Forelimb muscle (tissue), 1 donor: ENCODE data around the gene EZH2. TPM values are rescaled to one million over a fixed set of nuclear protein-coding genes. Genes with fewer than 3 reads are reported as not detected.

Source experiments
- DNase-seq: peaks from one replicate; pipeline ENCODE4 v3.0.0-alpha.2; 2013; ENCODE audit warnings: low read depth
- polyA plus RNA-seq: library from polyadenylated mRNA; unstranded; fragments of 120-200 nt; gene quantifications from one replicate; pipeline ENCODE4 v1.2.1, GENCODE V29; 2013; ENCODE audit not compliant: insufficient read length

EZH2 gene
- polyA plus RNA-seq, 1 donor: 20.1 TPM

DNA sequence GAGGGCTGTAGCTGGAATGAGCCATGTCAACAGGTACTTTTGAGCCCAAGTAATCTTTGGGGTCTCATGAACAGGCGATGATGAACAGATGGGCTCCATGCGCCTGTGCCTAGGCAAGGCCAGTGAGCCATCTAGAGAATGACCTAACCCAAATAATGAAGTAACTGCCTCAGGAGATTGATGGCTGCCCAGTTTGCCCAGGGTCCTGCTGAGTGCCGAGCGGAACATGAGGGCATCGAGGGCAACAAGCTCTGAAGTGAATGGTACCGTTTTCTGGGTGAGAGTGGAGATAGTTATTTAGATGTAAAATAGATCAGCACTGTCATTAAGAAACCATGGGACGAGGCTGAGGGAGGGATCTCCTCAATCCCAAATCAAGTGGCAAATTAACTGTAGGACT is 77.9 kb downstream of the EZH2 start:
- DNase-seq: no peak

DNA sequence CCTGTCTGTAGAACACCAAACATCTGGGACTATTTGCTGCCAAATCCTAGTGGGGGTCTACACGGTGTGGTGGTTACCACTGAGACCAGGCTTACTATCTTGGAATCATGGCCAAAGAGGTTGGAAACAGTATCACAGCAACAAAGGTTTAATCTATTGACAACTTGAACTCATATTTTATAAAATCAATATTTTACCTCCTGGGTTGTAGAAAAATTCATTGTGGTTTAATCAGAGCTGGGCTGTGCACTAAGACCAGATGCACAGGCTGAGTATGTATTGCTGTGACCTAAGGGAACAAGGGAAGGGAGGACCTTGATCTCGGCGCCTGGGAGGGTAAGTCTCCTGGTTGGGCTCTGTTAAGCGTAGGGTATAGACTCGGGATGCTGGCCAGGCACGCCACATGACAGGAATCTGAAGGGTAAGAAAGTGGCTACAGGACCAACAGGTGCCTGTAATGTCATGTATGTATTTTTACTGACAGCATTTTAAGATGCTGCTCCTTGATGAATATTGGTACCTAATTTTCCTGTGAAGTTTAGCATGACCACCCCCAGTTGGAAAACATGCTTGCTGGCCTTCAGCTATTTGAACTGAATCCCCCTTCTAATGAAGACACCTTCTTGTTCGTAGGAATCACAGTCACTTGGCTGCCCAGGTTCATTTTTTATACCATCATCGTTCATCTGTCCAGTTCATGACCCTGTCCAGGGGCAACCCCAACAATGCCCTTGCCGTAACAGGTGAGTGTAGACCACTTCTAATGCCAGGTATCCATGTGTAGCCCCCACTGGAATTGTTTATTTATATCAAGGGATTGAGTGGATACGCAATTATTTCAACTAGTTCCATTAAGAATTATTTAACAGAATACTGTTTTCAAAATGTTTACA is 79.5 kb downstream of the EZH2 start:
- no peak for DNase-seq

DNA sequence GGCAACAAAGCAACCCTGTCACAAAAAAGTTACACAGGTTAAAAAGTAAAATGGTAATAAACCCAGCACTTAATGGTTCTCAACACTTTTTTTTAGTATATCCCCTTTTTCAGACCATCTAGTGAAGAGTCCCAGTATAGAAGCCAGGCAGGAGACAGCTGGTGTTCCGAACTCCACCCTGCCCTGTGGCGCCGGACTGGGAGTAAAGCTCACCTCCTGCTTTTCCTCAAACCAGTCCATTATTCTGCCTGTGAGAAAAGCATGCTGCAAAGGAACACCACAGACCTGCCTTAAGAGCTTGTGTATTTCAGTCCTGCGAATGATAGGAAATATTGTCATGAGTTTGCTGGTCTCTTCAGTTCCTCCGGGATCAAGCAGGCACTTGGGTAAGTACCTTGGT is 81.0 kb downstream of the EZH2 start:
- DNase-seq: no peak

DNA sequence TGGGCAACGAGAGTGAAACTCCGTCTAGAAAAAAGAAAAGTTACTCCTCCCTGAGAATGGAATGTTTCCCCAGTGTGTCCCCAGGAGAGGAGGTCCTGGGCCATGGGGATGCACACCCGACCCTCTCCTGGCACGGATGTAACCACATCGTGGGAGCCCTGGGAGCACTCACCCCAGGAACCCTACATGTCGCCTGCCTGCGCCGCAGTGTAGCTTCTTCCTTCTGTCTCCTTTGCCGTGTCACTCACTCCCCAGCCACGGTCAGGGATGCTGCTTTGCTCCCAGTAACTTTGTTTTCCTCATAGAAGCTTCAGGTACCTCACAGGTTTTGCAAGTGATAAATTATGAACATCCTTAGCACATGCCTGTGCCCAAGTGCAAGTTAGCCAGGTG is 82.0 kb downstream of the EZH2 start:
- DNase-seq: no peak

DNA sequence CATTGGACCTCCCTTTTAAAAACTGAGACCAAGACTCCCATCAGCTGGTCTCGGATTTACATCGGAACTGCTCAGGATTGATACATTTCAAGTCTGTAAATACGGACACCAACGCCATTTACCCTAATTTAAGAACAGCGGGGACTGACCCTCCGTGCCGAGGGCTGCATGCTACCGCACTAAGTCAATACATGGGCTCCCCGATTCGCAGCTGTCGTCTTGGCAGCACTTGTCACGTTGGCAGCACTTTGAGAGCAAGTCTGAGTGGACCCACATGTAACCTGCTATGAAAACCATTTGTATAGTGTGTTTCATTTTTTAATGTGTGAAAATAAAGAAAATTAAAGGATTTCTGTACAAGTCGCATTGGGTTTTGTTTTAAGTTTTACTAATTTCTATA is 83.4 kb downstream of the EZH2 start:
- DNase-seq: no peak

DNA sequence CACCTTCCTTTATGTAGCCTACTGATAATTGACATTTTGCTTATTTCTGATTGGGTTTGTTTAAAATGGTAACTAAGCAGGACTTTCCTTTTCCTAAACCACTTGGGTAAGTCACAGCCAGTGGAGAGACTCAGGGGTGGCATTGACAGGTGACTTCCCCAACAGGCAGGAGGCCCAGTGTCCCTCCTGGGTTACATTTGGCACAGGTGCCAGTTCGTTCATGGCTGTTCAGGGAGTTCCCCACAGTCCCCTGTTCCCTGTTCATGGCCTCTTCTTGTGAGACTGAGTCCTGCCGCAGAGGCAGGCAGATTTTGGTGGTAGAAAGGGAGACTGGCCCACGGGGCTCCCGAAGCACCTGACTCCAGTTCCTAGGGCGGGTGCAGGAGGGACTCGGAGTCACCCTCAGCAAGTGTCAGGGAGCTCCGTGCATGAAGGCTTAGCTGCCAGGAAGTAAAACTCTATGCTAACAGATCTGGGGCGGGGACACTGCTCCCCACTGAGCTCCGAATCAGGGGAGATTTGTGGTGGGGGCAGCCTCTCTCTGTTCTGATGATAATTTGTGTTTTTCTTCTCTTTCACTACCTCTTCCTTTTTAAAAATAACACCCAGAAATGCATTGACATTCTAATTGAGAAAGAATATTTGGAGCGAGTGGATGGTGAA is 84.1 kb downstream of the EZH2 start:
- DNase-seq: no peak

DNA sequence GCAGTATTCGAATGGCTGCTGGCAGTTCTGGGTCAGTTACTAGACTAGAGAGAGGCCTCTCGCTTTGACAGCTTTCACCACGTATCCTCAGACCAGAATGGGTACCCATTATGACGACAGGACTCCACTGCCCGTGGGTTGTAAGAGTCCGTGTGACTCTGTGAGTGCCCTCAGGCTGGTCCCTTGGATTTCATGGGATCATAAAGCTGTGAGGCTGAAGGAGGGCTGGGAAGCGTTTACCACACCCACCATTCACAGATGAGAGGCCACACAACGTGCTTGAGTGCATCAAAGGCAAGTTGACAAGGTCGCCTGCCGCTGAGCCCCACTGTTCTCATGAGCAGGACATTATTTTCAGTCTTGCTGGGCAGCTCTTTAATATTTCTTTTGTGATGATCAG is 87.2 kb downstream of the EZH2 start:
- DNase-seq: no peak

DNA sequence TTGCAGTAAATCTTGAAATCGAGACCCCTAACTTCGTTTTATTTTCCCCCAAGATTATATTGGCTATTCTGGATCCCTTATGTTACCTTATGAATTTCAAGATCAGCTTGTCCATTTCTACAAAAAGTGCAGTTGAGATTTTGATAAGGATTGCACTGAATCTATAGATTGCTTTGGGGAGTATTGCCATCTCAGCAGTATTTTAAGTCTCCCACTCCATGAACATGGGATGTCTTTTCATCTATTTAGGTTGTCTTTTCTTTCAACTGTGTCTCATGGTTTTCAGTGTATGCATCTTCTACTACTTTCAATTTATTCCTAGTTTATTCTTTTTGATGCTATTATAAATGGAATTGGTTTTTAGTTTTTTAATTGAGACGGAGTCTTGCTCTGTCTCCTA is 89.6 kb downstream of the EZH2 start:
- no peak for DNase-seq

DNA sequence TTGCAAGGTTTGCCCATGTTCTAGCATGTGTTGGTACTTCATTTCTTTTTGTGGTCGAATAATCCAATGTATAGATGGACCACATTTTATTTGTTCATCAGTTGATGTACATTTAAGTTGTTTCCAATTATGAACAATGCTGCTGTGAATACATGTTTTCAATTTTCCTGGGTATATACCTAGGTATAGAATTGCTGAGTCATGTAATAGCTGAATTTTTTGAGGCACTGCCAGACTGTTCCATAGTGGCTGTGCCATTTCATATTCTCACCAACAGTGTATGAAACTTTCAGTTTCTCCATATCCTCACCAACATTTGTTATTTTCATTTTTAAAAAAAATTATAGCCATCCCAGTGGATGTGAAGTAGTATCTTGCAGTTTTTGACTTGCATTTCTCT is 90.5 kb downstream of the EZH2 start:
- no peak for DNase-seq

DNA sequence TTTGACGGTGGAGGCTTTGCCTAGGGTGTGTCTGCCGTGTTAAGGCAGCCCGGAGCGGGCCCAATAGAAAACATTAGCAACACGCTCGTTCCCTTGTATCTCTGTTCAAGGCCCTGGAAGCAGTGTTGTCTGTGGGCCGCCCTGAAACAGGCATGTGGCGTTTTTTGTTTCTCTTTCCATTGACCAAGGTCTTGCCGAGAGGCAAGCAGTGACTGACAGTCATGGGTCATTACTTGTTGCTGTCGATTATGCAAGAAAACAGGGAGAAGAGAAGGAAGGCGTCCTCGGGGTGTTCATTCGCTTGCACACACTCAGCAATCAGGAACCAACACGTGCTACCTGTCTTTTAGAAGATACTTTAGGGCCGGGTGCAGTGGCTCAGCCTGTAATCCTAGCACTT is 92.5 kb downstream of the EZH2 start:
- DNase-seq: no peak

DNA sequence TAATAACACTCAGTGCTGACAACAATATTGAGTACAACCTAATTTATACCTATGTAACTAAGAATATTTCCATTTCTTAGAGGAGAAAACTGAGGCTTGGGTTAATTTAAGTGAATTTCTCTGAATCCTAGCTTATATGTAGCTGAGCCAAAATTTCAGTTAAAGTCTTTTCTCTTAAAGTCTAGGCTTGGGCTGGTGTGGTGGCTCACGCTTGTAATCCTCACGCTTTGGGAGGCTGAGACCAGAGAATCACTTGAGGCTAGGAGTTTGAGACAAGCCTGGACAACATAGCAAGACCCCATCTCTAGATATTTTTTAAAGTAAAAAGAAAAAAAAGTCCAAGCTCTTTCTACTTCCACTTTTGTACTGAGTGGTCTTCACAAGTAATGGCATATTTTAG is 93.2 kb downstream of the EZH2 start:
- no peak for DNase-seq

DNA sequence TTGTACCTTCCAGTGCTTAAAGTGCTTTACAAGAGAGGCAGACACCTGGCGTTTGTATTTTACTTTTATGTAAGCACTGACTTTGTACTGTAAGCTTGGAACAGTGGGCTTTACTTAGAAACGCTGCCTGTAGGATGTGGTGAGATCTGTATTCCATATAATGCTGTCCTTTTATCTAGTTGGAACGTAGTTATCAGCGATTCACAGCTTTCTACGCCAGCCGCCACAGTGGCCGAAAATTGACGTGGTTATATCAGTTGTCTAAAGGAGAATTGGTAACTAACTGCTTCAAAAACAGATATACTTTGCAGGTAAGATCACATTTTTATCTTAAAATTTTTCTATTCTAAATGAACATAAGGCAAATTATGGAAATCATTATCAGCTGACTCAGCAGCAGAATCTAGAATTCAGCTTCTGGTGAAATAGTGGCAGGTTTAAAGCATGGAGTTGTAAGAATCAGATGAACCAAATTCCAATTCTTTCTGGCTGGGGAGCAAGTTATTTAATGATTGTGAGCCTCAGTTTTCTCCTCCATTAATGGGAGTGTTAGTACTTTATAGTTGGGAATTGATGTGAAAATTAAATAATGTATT is 93.9 kb downstream of the EZH2 start:
- no peak for DNase-seq

DNA sequence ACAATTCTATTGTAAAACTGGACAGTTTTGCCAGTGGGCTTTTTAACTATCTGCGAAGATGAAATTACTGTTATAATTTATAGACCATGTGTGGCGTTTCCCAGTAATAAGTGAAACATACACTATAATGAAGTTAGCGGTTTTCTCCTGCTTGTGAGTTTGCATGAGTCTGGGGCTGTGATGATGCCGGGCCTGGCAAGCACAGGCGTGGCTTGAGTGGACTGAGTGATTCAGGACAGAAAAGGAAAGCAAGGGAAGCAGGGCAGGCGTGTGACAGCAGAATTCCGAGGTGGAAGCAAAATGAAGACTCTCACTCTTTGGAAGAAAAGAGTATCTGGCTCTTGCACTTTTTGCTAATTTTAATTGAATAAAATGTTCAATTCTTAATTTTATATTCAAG is 94.9 kb downstream of the EZH2 start:
- no peak for DNase-seq

DNA sequence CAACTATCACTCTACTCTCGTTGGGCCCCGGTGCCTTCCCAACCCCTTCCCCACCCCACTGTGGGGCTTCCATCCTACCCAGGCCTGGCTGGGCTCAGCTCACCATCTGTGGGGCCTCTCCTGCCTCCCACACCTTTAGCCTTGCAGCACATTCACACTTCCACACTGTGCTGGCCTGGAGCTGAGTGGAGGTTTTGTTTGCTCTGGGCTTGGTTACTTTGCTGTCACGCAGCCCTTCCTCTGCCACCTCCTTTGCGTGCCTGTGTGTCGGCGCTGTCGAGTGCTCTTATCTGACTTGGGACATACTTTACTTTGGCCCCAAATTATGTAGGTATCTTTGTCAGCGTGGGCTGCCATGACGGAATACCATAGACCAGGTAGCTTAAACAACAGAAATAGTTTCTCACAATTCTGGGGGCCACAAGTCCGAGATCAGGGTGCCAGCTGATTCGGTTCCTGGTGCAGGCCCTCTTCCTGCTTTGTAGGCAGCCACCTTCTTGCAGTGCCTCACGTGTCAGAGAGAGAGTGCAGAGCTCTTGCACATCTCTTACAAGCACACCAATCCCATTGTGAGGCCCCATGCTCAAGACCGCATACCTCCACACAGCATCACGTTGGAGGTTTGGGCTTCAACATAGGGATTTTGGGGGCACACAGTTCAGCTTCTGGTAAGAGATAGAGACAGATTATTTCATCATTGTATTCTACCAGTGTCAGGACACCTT is 96.4 kb downstream of the EZH2 start:
- DNase-seq: no peak

DNA sequence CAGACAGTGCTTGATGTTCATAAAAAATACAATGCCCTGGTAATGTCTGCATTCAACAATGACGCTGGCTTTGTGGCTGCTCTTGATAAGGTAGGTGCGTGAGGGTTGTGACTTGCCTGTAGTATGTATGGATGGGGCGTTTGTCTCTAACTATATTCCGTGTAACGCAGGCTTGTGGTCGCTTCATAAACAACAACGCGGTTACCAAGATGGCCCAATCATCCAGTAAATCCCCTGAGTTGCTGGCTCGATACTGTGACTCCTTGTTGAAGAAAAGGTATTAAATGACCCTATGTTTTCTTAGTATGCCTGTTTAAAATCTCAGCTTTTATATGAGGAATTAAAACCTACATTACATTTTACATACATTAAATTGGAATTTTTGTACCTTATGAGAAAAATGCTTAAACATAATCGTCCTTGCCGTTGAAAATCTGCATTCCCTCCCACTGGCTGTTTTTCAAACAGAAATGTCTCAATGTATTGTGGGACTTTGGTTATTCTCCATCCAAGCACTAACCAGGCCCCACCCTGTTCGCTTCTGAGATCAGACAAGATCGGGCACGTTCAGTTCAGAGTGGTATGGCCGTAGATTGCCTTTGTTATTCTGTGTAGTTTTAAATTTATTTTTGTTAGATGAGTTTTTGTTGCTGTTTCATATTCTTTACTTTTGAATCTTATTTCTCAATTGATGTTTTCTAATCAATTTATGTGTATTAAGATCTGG is 100.1 kb downstream of the EZH2 start:
- no peak for DNase-seq

DNA sequence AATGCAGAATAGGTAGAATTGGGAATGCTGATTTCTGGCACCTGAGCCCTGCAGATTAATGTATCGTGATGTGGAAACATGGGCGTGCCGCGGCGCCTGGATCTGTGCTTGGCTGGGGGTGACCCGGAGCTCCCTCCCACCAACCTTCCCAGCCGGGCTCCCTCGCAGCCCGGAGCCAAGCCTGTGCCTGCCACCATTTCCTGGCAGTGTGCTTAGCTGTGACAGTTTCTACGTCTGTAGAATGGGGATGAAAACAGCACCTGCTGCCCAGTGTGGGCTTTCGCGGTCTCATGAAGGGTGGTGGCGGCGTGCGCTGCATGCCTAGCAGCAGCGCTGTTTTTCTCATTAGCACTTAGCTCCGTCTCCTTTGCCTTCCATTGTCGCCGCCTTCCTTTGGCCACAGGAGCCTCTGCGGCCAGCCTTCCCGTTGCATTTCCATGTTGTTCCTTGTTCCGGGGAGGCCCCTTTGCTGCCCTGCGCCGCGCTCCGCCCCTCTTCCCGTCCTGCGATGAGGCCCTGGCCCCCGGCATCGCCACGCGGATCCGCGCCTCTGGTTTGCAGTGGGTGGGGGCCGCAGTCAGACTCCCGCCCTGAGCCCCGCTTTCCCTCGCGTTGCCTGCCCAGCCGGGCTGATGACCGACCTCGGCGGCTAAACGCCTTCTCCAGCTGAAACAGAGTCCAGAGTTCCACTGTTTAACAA is 101.2 kb downstream of the EZH2 start:
- DNase-seq: no peak

DNA sequence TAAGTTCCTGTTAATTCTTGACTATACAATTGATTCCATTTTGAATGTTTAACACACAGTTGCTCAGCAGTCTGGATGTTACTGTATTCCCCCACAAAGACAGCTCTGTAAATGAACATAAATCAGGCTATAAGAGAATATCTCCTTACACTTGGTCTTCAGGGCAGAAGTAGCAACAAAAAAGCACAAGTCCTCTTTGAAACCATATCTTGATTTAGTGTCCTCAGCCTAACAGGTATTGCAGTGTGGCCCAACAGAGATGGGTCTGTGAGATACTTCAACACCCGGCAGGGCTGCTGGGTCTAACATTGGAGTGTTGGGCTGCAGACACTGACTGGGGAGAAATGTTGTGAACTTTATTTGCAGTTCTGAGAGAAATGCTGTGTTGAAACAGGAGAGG is 109.6 kb downstream of the EZH2 start:
- DNase-seq: no peak

DNA sequence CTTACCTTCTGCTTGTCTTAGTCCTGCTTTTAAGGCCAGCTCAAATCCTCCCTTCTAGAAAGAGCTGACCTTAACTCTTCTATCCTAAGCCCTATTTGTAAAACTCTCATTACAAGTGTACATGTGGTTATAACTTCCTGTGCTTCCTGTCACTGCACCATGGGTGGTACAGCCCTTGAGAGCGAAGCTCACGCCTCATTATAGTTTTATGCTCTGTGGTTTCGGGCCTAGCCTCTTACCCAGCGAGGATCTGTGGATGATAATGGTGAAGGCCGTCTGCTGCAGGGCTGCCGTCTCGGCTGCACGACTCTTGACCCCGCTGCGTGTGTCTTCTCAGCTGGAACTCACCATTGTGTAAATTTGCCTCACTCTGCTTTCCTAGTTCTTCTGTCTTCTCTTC is 110.8 kb downstream of the EZH2 start:
- DNase-seq: no peak

DNA sequence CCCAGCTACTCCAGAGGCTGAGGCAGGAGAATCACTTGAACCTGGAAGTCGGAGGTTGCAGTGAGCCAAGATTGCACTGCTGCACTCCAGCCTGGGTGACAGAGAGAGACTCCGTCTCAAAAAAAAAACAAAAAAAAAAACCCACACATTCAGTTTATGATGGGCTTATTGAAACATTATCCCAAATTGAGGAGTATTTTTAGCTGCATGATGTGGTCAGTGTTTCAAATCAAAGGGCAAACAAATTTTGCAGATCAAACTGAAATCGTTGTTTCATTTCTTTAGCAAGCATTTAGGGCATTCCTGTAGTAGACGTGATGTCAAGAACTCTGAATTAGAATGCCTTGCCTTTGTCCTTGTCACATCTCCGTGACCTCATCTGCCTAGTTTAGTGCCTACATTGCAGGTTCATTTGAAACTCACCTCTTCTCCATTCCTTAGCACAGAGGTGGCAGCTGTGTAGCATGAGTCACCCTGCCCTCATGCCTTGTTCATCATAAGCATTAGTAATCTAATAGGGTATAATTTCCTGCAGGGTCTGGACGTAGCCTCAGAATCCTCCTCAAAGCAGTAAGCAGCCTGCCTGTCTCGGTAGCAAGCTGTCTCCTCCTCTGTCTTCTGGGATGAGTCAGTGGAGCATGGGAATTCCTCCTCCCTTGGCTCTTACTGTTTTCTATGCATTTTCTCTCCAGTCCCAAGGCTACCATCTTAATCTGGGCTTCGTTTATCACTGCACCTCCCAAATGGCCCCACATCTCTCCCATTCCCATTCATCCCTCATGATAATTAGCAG is 111.6 kb downstream of the EZH2 start:
- no peak for DNase-seq

DNA sequence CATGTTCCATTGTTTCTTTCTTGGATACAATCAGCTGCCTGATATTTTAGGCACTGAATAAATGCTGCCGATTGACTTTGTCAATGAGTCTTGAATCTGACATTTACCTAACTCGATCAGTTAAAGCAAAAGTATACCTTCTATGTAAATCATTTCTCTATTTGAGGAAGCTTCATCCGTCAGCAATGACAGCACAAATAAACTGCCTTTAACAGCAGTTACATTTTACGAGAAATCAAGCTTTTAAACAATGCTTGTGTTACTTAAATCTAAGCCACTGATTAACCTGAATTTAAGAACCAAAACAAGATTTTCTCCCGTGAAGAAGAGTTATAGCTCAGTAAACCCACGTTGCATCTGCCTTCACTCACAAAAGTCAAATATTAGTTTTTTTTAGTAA is 114.1 kb downstream of the EZH2 start:
- no peak for DNase-seq
